Activated CD8-positive, alpha-beta memory T cell treated with anti-CD3 and anti-CD28 coated beads, Interleukin-2, amount 50 U/mL, for 48 hours (primary cell): Measurements from ENCODE around the gene OR13A1.
"Not testable (repeated sequence)": the region's sequence is repeated elsewhere in the genome, so short reads cannot be mapped to it uniquely, and the experiment has no call there.

Experiments
- DNase-seq: peaks from one replicate; pipeline ENCODE4 v3.0.0-alpha.2; 2020

The OR13A1 gene, protein sequence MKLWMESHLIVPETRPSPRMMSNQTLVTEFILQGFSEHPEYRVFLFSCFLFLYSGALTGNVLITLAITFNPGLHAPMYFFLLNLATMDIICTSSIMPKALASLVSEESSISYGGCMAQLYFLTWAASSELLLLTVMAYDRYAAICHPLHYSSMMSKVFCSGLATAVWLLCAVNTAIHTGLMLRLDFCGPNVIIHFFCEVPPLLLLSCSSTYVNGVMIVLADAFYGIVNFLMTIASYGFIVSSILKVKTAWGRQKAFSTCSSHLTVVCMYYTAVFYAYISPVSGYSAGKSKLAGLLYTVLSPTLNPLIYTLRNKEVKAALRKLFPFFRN

DNA sequence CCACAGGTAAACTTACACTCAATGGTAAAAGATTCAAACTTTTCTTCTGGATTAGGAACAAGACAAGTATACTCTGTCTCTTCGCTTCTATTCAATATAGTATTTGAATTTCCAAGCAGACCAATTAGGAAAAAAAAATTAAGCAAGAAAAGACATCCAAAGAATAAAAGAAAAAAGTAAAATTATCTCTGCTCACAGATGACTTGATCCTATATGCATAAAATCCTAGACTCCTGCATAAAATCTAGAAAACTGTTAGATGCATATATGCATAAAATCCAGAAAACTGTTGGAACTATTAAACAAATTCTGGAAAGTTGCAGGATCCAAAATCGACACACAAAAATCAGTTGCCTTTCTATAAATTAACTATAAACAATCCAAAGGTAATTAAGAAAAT, at the start of gene OR13A1:
Gene OR13A1 (minus strand): TSS at position 101 of the 400 bp plus-strand sequence. CDS start 11,186 bp downstream, outside the sequence.
- DNase-seq: no peak

DNA sequence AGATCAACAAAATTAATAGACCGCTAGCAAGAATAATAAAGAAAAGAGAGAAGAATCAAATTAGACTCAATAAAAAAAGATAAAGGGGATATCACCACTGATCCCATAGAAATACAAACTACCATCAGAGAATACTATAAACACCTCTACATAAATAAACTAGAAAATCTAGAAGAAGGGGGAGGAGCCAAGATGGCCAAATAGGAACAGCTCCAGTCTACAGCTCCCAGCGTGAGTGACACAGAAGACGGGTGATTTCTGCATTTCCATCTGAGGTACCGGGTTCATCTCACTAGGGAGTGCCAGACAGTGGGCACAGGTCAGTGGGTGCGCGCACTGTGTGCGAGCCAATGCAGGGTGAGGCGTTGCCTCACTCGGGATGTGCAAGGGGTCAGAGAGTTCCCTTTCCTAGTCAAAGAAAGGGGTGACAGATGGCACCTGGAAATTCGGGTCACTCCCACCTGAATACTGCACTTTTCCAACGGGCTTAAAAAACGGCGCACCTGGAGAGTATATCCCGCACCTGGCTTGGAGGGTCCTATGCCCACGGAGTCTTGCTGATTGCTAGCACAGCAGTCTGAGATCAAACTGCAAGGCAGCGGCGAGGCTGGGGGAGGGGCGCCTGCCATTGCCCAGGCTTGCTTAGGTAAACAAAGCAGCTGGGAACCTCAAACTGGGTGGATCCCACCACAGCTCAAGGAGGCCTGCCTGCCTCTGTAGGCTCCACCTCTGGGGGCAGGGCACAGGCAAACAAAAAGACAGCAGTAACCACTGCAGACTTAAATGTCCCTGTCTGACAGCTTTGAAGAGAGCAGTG, 46.8 kb upstream of the OR13A1 start:
- not testable (repeated sequence) for DNase-seq

DNA sequence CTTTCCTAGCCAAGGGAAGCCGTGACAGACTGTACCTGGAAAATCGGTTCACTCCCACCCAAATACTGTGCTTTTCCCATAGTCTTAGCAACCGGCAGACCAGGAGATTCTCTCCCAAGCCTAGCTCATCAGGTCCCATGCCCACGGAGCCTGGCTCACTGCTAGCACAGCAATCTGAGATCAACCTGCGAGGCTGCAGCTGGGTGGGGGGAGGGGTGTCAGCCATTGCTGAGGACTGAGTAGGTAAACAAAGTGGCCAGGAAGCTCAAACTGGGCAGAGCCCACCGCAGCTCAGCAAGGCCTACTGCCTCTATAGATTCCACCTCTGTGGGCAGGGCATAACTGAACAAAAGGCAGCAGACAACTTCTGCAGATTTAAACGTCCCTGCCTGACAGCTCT, 43.6 kb upstream of the OR13A1 start:
- DNase-seq: not testable (repeated sequence)

DNA sequence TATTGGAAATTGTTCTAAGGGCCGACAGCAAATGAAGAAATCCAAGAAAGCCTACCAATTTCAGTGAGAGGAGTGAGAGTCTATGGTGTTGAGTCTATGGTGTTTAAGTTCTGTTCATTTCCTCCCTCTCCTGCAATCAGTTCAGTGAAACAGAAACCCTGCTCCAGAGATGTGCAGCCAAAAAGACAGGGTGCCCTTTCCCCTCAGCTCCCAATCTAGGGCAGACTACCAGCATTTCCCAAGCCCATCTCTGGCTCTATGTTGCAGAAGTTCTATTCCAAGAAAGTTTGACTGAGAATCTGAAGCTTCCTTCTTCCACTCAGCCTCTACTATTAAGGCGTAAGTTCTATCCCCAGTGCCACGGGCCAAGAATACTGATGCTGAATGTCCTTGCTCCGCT, 40.1 kb upstream of the OR13A1 start:
- DNase-seq: no peak

DNA sequence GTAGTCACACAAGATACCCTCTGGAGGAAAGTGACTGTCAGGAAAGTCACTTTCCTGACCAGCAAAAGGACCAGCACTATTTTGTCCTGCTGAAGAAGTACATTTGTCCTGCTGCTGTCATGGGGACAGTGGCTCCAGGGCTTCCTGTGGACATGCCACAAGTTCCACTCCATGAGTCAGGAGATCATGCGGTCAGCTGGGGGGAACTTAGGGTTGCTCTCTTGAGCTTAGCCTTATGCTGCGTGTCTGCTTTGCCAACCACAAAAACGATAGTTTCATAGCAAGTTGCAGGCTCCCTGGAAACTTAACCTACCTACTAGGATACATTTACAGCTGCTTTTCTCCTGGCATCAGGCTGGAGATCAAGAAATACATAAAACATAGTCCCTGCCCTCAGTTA, 38.9 kb upstream of the OR13A1 start:
- no peak for DNase-seq

DNA sequence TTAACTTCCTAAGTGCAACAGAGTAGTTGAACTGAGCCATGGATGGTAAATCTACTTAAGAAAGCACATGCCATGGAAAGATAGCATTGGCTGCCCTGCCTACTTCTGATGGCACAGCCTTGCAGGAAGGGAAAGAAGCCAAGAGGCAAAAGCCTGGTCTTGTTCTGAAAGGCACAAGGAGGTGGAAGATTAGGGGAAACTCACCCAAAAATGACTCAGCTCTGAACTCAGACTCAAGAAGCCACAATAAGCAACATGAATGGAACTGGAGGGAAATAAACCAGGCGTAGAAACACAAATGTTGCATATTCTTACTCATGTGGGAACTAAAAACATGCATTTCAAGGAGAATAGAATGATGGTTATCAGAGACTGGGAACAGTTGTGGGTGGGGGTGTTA, 37.8 kb upstream of the OR13A1 start:
- DNase-seq: no peak

DNA sequence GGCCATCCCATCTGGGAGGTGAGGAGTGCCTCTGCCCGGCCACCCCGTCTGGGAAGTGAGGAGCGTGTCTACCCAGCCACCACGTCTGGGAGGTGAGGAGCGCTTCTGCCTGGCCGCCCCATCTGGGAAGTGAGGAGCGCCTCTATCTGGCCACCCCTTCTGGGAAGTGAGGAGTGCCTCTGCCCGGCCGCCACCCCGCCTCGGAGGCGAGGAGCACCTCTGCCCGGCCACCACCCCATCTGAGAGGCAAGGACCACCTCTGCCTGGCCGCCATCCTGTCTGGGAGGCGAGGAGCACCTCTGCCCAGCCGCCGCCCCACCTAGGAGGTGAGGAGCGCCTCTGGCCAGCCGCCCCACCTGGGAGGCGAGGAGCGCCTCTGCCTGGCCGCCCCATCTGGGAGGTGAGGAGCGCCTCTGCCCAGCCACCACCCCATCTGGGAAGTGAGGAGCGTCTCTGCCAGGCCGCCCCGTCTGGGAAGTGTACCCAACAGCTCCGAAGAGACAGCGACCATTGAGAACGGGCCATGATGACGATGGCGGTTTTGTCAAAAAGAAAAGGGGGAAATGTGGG, 32.9 kb upstream of the OR13A1 start:
- not testable (repeated sequence) for DNase-seq

DNA sequence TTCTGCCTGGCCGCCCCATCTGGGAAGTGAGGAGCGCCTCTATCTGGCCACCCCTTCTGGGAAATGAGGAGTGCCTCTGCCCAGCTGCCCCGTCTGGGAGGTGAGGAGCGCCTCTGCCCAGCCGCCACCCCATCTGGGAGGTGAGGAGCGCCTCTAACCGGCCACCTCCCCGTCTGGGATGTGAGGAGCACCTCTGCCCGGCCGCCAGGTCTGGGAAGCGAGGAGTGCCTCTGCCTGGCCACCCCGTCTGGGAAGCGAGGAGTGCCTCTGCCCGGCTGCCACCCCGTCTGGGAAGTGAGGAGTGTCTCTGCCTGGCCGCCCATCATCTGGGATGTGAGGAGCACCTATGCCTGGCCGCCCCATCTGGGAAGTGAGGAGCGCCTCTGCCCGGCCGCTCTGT, 32.1 kb upstream of the OR13A1 start:
- not testable (repeated sequence) for DNase-seq

DNA sequence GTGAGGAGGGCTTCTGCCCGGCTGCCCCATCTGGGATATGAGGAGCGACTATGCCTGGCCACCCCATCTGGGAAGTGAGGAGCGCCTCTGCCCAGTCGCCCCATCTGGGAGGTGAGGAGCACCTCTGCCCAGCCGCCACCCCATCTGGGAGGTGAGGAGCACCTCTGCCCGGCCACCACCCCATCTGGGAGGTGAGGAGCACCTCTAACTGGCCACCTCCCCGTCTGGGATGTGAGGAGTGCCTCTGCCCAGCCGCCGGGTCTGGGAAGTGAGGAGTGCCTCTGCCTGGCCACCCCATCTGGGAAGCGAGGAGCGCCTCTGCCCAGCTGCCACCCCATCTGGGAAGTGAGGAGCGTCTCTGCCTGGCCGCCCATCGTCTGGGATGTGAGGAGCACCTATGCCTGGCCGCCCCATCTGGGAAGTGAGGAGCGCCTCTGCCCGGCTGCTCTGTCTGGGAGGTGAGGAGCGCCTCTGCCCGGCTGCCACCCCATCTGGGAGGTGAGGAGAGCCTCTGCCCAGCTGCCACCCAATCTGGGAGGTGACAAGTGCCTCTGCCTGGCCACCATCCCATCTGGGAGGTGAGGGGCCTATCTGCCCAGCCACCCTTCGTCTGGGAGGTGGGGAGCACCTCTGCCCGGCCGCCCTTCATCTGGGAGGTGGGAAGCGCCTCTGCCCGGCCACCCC, 31.4 kb upstream of the OR13A1 start:
- DNase-seq: not testable (repeated sequence)

DNA sequence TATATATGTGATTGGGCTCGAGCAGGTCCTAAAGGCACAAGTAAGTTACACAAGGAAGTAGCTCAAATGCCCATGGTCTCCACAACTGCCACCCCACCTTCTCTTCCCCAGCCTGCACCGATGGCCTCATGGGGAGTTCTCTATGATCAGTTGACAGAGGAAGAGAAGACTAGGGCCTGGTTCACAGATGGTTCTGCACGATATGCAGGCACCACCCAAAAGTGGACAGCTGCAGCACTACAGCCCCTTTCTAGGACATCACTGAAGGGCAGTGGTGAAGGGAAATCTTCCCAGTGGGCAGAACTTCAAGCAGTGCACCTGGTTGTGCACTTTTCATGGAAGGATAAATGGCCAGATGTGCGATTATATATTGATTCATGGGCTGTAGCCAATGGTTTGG, 25.0 kb upstream of the OR13A1 start:
- not testable (repeated sequence) for DNase-seq

DNA sequence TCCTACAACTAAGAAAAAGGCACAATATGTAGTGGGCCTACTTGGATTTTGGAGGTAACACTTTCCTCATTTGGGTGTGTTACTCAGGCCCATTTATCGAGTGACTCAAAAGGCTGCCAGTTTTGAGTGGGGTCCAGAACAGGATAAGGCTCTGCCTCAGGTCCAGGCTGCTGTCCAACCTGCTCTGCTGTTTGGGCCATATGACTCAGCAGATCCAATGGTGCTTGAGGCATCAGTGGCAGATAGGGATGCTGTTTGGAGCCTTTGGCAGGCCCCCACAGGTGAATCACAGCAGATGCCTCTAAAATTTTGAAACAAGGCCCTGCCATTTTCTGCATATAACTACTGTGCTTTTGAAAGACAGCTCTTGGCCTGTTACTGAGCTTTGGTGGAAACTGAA, 24.5 kb upstream of the OR13A1 start:
- DNase-seq: no peak

DNA sequence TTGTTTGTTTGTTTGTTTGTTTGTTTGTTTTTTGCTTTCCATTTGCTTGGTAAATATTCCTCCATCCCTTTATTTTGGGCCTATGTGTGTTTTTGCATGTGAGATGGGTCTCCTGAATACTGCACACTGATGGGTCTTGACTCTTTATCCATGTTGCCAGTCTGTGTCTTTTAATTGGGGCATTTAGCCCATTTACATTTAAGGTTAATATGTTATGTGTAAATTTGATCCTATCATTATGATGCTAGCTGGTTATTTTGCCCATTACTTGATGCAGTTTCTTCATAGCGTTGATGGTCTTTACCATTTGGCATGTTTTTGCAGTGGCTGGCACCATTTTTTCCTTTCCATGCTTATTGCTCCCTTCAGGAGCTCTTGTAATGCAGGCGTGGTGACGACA, 16.4 kb upstream of the OR13A1 start:
- not testable (repeated sequence) for DNase-seq

DNA sequence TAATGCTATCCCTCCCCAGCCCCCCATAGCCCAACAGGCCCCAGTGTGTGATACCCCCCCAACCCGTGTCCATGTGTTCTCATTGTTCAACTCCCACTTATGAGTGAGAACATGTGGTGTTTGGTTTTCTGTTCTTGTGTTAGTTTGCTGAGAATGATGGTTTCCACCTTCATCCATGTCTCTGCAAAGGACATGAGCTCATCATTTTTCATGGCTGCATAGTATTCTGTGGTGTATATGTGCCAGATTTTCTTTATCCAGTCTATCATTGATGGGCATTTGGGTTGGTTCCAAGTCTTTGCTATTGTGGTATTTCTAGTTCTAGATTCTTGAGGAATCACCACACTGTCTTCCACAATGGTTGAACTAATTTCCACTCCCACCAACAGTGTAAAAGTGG, 11.5 kb upstream of the OR13A1 start:
- DNase-seq: not testable (repeated sequence)

DNA sequence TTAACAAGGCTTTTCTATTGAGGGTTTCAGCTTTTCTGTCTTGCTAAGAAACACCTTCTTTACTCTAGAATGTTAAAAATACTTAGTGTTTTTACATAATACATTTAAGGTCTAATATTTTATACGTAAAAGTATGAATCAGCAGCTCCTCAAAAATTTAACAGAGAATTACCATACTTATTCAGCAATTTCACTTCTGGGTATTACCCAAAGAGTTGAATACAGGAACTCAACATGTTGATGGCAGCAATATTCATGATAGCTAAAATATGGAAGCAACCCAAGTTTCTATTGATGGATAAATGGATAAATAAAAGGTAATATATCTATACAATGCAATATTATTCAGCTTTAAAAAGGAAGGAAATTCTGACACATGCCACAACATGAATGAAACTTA, 9.7 kb upstream of the OR13A1 start:
- no peak for DNase-seq

DNA sequence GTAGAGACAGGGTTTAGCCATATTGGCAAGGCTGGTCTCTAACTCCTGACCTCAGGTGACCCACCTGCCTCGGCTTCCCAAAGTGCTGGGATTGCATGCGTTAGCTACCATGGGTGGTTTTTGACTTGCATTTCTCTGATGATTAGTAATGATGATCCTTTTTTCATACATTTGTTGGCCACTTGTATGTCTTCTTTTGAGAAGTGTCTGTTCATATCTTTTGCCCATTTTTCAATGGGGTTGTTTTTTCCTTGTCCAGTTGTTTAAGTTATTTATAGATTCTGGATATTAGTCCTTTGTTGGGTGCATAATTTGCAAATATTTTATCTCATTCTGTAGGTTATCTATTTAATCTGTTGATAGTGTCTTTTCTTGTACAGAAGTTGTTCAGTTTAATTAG, 4.3 kb upstream of the OR13A1 start:
- DNase-seq: no peak

DNA sequence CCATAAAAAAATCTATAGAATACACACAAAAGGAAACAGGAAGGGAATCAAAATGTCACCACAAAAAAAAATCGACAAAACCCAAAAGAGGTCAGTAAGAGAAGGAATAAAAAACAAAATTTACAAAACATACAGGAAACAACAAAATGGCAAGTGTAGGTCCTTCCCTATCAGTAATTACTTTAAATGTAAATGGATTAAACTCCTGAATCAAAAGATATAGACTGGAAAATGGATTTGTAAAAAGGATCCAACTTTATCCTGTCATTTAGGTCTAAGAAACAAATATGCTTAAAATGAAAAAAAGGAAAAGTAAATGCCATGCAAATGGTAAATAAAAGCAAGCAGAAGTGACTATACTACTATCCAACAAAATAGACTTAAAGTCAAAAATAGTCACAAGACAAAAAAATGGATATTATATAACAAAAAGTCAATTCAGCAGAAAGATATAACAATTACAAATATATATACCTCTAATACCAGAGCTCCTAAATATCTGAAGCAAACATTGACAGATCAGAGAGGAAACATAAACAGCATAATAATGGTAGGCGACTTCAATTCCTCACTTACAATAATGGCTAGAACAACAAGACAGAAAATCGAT, 2.0 kb downstream of the OR13A1 start:
- no peak for DNase-seq

DNA sequence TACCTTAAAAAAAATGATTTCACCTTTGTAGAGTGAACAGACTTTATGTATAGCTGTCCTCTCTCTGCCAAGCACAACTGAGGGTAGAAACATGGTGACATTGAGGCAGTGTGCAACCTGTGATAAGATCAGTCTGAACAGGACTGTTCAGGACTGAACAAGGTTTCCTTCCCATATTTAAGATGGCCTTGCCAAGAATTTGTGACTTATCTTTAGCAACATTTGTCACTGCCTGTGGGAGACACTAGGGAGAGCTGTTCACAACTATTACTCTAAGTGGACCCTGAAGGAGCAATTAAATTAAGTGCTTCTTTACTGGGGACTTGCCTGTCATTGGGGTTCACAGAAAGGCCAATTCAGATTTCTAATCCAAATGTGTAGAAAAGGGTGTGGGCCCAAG, 6.7 kb downstream of the OR13A1 start:
- no peak for DNase-seq

DNA sequence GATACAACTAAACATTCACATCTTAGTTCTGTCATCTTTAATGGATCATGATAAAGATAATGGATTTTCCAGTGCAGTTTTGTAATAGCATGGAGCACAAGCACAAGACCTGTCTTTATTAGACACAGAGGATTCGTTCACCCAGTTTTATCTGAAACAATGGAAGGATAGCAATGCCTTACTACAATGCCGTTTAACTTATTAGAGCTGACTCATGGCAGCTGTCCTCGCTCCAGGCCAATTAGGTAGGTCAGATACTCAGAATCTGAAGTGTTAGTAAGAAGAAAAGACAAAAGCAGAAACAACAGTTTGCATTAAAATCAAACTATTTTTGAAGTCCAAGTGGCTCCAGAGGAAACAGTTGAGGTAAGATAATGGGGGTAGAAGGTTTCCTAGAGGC, 12.8 kb downstream of the OR13A1 start:
- no peak for DNase-seq

DNA sequence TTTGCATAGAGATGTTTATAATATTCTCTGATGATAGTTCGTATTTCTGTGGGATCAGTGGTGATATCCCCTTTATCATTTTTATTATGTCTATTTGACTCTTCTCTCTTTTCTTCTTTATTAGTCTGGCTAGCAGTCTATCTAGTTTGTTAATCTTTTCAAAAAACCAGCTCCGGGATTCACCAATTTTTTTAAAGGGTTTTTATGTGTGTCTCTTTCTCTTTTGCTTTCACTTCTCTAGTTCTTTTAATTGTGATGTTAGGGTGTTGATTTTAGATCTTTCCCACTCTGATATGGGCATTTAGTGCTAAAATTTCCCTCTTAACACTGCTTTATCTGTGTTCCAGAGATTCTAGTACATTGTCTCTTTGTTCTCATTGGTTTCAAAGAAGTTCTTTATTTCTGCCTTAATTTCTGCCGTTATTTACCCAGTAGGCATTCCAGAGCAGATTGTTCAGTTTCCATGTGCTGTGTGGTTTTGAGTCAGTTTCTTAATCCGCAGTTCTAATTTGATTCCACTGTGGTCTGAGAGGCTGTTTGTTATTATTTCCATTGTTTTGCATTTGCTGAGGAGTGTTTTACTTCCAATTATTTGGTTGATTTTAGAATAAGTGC, 17.0 kb downstream of the OR13A1 start:
- DNase-seq: not testable (repeated sequence)

DNA sequence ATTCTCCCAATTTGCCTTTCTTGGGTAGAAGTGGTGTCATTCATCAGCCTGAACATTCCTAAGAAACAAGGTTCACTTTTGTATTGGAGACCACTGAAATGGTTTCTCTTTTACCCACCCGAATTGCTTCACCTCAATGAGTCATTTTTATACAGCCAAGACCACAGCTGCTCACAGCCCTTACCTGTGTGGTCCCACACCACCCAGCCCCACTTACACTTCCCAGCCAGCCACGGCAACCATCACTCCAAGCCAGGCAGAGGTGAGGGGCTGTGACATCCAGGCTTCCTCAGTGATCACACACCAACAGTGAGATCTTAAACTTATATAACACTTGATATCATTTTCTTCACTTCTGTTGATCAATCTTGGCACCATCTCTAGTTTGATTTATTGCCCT, 20.7 kb downstream of the OR13A1 start:
- DNase-seq: no peak

DNA sequence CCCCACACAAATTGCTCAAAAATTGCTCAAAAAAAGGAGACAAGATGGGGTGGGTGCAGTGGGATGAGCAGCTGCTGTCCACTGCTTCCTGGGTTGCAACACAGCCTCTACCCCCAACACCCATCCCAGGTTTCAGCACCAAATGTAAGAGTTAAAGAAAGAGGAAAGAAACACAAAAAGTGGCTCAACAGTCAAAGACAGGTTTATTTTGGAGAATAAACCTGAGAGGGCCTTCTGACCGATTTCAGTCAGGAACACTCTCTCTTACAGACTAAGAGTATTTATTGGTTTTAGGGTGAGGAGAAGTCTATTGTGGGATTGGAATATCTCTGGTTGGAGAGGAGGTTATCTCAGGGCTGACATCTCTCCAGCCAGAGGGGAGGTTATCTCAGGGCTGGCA, 28.4 kb downstream of the OR13A1 start:
- DNase-seq: no peak

DNA sequence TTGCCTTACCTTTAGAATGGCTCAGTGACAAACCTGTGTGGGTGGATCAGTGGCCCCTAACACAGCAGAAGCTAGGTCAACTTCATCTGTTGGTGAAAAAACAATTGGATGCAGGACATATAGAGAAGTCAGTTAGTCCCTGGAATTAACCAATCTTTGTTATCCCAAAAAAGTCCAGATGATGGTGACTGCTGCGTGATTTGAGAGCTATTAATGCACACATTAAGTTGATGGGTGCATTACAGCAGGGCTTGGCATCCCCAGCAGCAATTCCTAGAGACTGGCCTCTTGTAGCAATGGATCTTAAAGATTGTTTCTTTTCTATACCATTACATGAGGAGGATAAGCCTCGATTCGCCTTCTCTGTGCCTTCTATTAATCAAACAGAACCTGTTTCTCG, 33.3 kb downstream of the OR13A1 start:
- no peak for DNase-seq
